GM12865 (cell line): Measurements from ENCODE around the gene LRRC26.

ENCODE experiments used
- DNase-seq: peaks from one replicate; pipeline ENCODE4 v3.0.0; 2010; ENCODE audit warnings: low read depth
- H3K4me3 ChIP-seq: 2 replicates; pipeline ENCODE4 v1.5.1; 2011; ENCODE audit warnings: mild to moderate bottlenecking, low read depth, low read length, control low read depth
- TF ChIP-seq, protein P1 (sequence below): IDR thresholded peaks from 2 replicates; pipeline ENCODE4 v1.5.1; 2011; ENCODE audit warnings: low read length, control low read depth, low read depth, inconsistent platforms; ENCODE audit not compliant: insufficient read depth; ENCODE audit errors: missing control alignments

The LRRC26 gene

DNA sequence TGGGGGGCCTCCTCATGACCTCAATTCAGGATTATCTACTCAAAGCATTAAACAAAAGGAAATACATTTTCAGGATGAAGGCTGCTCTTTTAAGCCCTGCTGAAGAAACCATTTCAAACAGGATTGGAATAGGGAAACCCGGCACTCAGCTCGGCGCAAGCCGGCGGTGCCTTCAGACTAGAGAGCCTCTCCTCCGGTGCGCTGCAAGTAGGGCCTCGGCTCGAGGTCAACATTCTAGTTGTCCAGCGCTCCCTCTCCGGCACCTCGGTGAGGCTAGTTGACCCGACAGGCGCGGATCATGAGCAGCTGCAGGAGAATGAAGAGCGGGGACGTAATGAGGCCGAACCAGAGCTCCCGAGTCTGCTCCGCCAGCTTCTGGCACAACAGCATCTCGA, 34.9 kb upstream of the LRRC26 start:
- no peak for DNase-seq
- TF ChIP-seq, protein P1, sequence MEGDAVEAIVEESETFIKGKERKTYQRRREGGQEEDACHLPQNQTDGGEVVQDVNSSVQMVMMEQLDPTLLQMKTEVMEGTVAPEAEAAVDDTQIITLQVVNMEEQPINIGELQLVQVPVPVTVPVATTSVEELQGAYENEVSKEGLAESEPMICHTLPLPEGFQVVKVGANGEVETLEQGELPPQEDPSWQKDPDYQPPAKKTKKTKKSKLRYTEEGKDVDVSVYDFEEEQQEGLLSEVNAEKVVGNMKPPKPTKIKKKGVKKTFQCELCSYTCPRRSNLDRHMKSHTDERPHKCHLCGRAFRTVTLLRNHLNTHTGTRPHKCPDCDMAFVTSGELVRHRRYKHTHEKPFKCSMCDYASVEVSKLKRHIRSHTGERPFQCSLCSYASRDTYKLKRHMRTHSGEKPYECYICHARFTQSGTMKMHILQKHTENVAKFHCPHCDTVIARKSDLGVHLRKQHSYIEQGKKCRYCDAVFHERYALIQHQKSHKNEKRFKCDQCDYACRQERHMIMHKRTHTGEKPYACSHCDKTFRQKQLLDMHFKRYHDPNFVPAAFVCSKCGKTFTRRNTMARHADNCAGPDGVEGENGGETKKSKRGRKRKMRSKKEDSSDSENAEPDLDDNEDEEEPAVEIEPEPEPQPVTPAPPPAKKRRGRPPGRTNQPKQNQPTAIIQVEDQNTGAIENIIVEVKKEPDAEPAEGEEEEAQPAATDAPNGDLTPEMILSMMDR, result no peak
- H3K4me3 ChIP-seq, result peak overlapping the region; percentile 86

DNA sequence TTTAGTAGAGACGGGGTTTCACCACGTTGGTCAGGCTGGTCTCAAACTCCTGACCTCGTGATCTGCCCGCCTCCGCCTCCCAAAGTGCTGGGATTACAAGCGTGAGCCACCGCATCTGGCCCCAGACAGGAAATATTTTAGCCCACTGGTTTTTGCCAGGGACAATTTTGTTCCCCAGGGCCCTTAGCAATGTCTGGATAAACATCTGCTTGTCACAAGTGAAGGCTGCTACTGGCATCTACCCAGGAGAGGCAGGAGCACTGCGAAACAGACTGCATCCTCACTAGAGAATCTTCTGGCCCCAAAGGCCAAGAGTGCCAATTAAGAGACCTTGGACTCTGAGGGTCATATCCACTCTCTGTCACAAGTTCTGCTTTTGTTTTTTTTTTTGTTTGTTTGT, 33.1 kb upstream of the LRRC26 start:
- TF ChIP-seq, protein P1, result no peak
- H3K4me3 ChIP-seq, result no peak overlapping the region
- DNase-seq, result no peak

DNA sequence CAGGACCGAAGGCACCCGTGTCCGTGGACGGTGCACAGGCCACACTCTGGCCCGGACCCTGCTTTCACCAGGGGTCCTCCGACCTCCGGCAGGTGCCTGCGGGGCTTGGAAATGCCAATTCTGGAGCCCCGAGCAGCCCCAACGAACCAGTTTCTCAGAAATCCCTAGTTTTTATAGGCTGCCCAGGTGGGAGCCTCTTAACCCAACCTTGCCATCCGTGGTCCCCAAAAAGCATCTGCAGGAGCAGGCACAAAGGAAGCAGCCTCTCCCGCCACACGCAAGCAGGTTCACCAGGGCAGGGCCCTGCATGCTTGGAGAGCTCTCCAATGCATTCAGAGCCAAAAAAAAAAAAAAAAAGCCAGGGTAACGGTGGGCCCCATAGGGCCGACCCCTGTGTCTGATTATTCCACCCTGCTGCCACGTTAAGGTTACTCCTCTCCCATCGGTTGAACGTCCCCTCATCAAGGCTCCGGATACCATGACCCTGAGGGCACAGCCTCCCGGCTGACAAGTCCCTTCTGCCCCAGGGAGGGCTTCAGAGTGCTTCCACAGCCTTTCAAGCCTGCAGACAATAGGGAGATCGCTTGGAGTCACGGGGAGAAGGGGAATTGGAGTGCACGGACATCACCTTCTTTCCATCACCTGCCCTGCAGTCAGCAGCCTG, 31.5 kb upstream of the LRRC26 start:
- TF ChIP-seq, protein P1, result no peak
- no peak for DNase-seq
- H3K4me3 ChIP-seq, result peak overlapping the region; percentile 79

DNA sequence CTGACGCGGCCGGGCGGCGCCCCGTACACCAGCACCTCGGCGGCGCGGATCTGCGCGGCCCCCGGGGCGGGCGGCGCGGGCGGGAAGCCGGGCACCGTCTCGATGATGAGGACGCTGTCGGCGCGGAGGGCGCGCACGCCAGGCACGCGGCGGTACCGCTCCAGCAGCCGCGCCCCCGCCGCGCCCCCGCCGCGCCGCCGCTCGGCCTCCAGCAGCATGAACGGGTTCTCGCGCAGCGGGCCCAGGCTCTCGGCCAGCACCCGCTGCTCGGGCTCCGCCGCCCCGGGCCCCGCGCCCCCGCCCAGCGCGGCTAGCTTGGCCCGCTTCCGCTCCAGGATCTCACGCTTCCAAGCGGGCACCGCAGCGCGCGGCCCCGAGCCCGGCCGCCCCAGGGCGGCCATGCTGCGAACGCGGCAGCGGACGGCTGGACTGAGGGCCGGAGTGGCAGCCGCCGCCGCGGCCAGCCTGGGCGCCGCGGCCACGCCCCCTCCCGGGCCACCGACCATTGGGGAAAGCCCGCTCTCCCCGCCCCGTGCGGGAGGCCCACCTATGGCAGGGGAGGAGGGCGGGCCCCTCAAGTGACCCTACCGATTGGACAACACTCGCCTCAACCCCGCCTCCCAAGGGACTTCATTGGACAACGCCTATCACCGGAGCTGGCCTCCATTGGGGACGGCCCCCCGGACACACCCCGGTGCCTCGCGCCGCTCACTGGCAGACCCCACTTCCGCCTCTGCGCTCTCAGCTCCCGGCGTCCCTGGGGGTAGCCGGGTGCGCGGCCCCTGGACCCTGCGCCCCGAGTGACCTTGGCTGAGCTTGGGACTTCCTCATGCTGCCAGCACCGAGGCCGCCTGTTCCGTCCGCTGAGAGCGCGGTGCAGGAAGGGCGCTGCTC, 30.7 kb upstream of the LRRC26 start, which contains the start of gene TPRN:
Gene TPRN, minus strand, starts transcription at position 431 of the 894 bp plus-strand sequence. Its CDS starts 30 bp downstream, at position 401.
- DNase-seq, result peak; percentile 100

DNA sequence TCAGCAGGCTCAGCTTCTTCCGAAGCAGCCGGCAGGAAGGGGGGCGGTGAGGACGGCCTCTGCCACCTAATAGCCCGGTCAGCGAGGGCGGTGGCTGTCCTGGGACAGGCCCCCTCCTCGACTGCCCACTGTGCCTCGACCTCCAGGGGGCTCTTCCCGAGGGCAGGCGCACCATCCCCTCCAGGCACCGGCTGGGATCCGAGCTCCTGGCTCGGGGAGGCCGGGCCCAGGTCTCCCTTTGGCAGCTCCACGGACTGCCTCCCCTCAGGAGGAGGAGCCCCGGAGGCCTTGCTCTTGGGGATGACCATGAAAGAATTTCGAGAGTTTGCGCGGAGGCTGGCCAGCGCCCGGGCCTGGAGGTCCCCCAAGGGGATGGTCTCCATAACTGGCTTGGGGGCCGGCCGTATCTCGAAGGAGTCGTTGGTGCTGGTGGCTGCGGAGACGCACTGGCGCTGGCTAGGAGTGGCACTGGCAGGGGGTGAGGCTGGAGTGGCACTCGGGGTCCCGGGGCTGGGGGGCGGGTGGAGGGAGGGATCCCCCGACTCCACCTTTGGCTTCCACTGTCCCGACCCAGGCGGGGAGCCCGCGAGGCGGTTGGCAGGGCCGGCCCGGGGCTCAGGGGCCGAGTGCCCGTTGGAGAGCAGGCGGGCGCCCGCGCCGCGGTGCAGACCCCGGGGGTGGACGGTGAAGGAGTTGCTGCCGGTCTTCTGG, 29.7 kb upstream of the LRRC26 start:
- peak overlapping the region; percentile 39 for H3K4me3 ChIP-seq
- no peak for DNase-seq
- TF ChIP-seq, protein P1, result no peak

More for the DNA sequence above, 30.7 kb upstream of the LRRC26 start, which contains the start of gene TPRN:
- peak within 1 kb of the TSS; percentile 79 for H3K4me3 ChIP-seq
- TF ChIP-seq, protein P1, result no peak

DNA sequence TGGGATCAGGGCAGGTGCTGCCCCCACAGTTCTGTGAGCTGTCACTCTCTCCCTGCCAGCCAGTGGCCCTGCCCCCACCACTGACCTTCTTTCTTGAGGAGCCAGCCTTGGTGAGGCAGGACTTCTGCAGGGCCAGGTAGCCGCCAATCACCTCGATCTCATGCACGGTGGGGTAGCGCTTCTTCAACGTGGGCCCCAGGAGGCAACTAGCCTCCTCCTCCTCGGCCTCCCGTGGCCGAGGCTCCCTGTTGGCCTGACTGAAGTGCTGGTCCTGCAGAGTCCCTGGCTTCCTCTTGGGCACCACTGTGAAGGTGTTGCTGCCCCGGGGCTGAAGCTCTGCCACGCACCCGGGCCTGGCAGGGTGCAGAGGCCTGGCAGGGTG, 29.0 kb upstream of the LRRC26 start:
- TF ChIP-seq, protein P1, result no peak
- DNase-seq, result no peak
- no peak overlapping the region for H3K4me3 ChIP-seq
